Measurements from ENCODE around the gene ITSN2. TPM values are rescaled to one million over a fixed set of nuclear protein-coding genes. Genes with fewer than 3 reads are reported as not detected.

Gene ITSN2
- total RNA-seq, 4 donors from 2014 or later: 58.1 to 68.4 (median 65.8) TPM

- TF ChIP-seq CTCF (IDR thresholded peaks at IDR 0.05) (no peak), POLR2A (IDR thresholded peaks at IDR 0.05) (no peak)
- no peak for DNase-seq (ENCODE audit: low spot score in 2 of 2)
- intact Hi-C loops (cut with DNase I; ENCODE audit: low total_unique reads): no loop called here
- no peak overlapping the region for H3K4me3 ChIP-seq (ENCODE audit: low read depth, poor library complexity, severe bottlenecking)
Measured at GRCh38 chr2:24352664-24353063, 7.7 kb downstream of the ITSN2 start.

- TF ChIP-seq POLR2A (IDR thresholded peaks at IDR 0.05) (no peak), CTCF (IDR thresholded peaks at IDR 0.05) (no peak)
- H3K4me3 ChIP-seq (ENCODE audit: low read depth, poor library complexity, severe bottlenecking): no peak overlapping the region
- DNase-seq (ENCODE audit: low spot score in 2 of 2): no peak
- WGBS, 2 donors: 23 to 38% methylated on average over 1 of the region's 1 CpG
- intact Hi-C loops (cut with DNase I; ENCODE audit: low total_unique reads): no loop called here
Measured at GRCh38 chr2:24351981-24352380, 8.4 kb downstream of the ITSN2 start.

- intact Hi-C loops (cut with DNase I; ENCODE audit: low total_unique reads): no loop called here
- no peak for DNase-seq (ENCODE audit: low spot score in 2 of 2)
- TF ChIP-seq CTCF (IDR thresholded peaks at IDR 0.05): no peak
- no peak for TF ChIP-seq POLR2A (IDR thresholded peaks at IDR 0.05)
- H3K4me3 ChIP-seq (ENCODE audit: low read depth, poor library complexity, severe bottlenecking): no peak overlapping the region
- 76 to 80% methylated on average over 3 of the region's 3 CpGs for WGBS, 2 donors
Measured at GRCh38 chr2:24351627-24351938, 8.8 kb downstream of the ITSN2 start.

GRCh38 chr2:24350826-24351626 is 9.3 kb downstream of the ITSN2 start:
- no peak for DNase-seq (ENCODE audit: low spot score in 2 of 2)
- 87 to 92% methylated on average over 7 of the region's 7 CpGs for WGBS, 2 donors
- TF ChIP-seq CTCF (IDR thresholded peaks at IDR 0.05): no peak
- no peak for TF ChIP-seq POLR2A (IDR thresholded peaks at IDR 0.05)
- intact Hi-C loops (cut with DNase I; ENCODE audit: low total_unique reads): no loop called here
- H3K4me3 ChIP-seq (ENCODE audit: low read depth, poor library complexity, severe bottlenecking): no peak overlapping the region

GRCh38 chr2:24349097-24349496 is 11.2 kb downstream of the ITSN2 start:
- no peak for DNase-seq (ENCODE audit: low spot score in 2 of 2)
- no peak overlapping the region for H3K4me3 ChIP-seq (ENCODE audit: low read depth, poor library complexity, severe bottlenecking)
- TF ChIP-seq CTCF (IDR thresholded peaks at IDR 0.05) (no peak), POLR2A (IDR thresholded peaks at IDR 0.05) (no peak)
- intact Hi-C loops (cut with DNase I; ENCODE audit: low total_unique reads): no loop called here

GRCh38 chr2:24345937-24346336 is 14.4 kb downstream of the ITSN2 start:
- intact Hi-C loops (cut with DNase I; ENCODE audit: low total_unique reads): no loop called here
- 95 to 100% methylated on average over 4 of the region's 4 CpGs for WGBS, 2 donors
- TF ChIP-seq POLR2A (IDR thresholded peaks at IDR 0.05) (no peak), CTCF (IDR thresholded peaks at IDR 0.05) (no peak)
- H3K4me3 ChIP-seq (ENCODE audit: low read depth, poor library complexity, severe bottlenecking): no peak overlapping the region
- no peak for DNase-seq (ENCODE audit: low spot score in 2 of 2)

Measured in lower leg skin (tissue), 4 donors.